ENCODE measurements around the gene DUSP15.

GRCh38 chr20:31862157-31862470 is 8.2 kb downstream of the DUSP15 start:
- TF ChIP-seq PML (IDR thresholded peaks at IDR 0.05; ENCODE audit: low read length) (no peak), NFIC (IDR thresholded peaks at IDR 0.05) (no peak), ZNF232 (CRISPR knock-in tag; IDR thresholded peaks at IDR 0.05) (no peak), FOXA1 (IDR thresholded peaks at IDR 0.05; ENCODE audit: borderline replicate concordance) (no peak), HDAC6 (IDR thresholded peaks at IDR 0.05; ENCODE audit: low read depth, low read length) (no peak), RNF219 (CRISPR knock-in tag; IDR thresholded peaks at IDR 0.05) (no peak), SRSF1 (IDR thresholded peaks at IDR 0.05; ENCODE audit: low read depth, low read length) (no peak)
